GM20000 (cell line): ENCODE data around the gene RDH5.

Experiments
- DNase-seq: peaks from one replicate; pipeline ENCODE4 v3.0.0; 2012; ENCODE audit warnings: low spot score
- TF ChIP-seq, protein P1 (sequence below): IDR thresholded peaks from 2 replicates; pipeline ENCODE4 v1.5.1; 2012; ENCODE audit warnings: mild to moderate bottlenecking, control low read depth; ENCODE audit errors: extremely low read depth, missing control alignments

The RDH5 gene

DNA sequence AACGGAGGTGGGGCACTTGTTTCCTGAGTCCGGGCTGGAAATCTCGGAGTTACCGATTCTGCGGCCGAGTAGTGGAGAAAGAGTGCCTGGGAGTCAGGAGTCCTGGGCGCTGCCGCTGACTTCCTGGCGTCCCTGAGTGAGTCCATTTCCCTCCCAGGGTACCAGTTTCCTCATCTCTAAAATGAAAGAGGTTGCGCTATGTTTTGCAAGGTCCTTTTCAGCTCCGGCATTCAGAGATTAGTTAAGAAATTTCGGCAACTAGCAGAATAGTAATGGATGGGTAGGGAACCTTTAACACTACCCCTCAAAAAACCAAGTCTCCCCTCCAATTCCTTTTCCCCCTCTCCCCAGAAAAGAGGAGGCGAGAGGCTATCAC lies 3.6 kb upstream of the RDH5 start:
- TF ChIP-seq, protein P1, sequence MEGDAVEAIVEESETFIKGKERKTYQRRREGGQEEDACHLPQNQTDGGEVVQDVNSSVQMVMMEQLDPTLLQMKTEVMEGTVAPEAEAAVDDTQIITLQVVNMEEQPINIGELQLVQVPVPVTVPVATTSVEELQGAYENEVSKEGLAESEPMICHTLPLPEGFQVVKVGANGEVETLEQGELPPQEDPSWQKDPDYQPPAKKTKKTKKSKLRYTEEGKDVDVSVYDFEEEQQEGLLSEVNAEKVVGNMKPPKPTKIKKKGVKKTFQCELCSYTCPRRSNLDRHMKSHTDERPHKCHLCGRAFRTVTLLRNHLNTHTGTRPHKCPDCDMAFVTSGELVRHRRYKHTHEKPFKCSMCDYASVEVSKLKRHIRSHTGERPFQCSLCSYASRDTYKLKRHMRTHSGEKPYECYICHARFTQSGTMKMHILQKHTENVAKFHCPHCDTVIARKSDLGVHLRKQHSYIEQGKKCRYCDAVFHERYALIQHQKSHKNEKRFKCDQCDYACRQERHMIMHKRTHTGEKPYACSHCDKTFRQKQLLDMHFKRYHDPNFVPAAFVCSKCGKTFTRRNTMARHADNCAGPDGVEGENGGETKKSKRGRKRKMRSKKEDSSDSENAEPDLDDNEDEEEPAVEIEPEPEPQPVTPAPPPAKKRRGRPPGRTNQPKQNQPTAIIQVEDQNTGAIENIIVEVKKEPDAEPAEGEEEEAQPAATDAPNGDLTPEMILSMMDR: no peak
- no peak for DNase-seq

- no peak for DNase-seq
- TF ChIP-seq, protein P1: no peak
Observed at GRCh38 chr12:55717011-55718007, 2.9 kb upstream of the RDH5 start.

DNA sequence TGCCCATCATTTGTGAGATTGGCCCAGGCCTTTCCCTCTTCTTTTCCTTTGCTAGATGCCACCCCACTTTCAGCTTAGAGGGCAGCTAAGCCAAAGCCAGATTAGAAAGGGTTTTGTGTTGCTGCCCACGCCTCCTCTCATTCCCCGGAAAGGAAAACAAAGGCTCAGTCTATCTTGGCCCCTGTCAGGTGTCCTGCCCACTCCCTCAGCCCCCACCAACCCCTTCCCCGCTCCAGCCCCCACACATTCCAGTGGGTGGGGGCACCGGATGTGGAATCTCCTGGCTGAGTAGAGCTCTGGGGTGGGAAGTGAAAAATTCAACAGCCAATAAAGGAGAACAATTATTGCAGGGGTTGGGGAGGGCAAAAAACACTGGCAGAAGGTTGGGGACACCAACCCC lies 2.2 kb upstream of the RDH5 start:
- DNase-seq: no peak
- TF ChIP-seq, protein P1: no peak

- no peak for DNase-seq
- TF ChIP-seq, protein P1: no peak
Observed at GRCh38 chr12:55718624-55719275, 1.4 kb upstream of the RDH5 start.

DNA sequence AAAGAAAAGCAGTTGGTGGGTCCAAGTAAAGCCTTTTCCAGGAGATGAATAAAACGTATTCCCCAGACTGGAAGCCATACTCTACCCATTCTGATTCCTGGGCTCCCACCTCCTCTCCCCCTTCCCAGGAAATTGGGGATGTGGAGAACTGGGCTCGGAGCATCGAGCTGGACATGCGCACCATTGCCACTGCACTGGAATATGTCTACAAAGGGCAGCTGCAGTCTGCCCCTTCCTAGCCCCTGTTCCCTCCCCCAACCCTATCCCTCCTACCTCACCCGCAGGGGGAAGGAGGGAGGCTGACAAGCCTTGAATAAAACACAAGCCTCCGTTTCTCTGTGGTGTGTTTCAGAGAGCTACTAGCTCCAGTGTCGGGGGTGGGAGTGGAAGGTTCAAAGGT lies 822 bp upstream of the RDH5 start:
- DNase-seq: no peak

DNA sequence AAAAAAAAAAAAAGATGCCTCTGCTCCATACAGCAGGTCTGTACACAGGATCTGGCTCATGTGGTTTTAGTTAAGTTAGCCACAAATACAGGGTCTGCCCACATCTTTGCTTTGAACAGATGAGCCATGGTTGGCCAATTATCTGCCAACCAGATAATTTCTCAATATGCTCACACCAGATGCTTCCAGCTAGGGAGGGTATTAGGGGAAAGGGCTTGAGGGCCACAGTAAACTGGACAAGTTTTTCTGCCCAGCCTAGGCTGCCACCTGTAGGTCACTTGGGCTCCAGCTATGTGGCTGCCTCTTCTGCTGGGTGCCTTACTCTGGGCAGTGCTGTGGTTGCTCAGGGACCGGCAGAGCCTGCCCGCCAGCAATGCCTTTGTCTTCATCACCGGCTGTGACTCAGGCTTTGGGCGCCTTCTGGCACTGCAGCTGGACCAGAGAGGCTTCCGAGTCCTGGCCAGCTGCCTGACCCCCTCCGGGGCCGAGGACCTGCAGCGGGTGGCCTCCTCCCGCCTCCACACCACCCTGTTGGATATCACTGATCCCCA lies 776 bp downstream of the RDH5 start:
- no peak for DNase-seq
- TF ChIP-seq, protein P1: peak; percentile 7

More for the DNA sequence above, 822 bp upstream of the RDH5 start:
- TF ChIP-seq, protein P1: no peak
